ENCODE measurements around the gene ZDHHC24.
"Not testable (repeated sequence)": the region's sequence is repeated elsewhere in the genome, so short reads cannot be mapped to it uniquely, and the experiment has no call there.

The ZDHHC24 gene

GRCh38 chr11:66547662-66548009 is 1.8 kb upstream of the ZDHHC24 start:
- FAIRE-seq, result no peak
- DNase-seq (ENCODE audit: extremely low spot score, insufficient read length, low read depth), result no peak

- DNase-seq (ENCODE audit: extremely low spot score, insufficient read length, low read depth) (no peak), FAIRE-seq (no peak)
These were observed 1.3 kb upstream of the ZDHHC24 start for GRCh38 chr11:66546966-66547661.

GRCh38 chr11:66546368-66546965 is 619 bp upstream of the ZDHHC24 start, which contains the start of gene ACTN3:
TSS of gene ACTN3 (plus strand) at chr11:66546903. CDS start at chr11:66546938, 35 bp downstream.
- DNase-seq (ENCODE audit: extremely low spot score, insufficient read length, low read depth) (no peak), FAIRE-seq (no peak)

- DNase-seq (ENCODE audit: extremely low spot score, insufficient read length, low read depth); FAIRE-seq: not testable (repeated sequence)
These were observed 896 bp downstream of the ZDHHC24 start for GRCh38 chr11:66544952-66545351.

- peak; percentile 59 for FAIRE-seq
- peak; percentile 37 for DNase-seq (ENCODE audit: extremely low spot score, insufficient read length, low read depth)
These were observed 2.4 kb downstream of the ZDHHC24 start for GRCh38 chr11:66543263-66544107.

DNA sequence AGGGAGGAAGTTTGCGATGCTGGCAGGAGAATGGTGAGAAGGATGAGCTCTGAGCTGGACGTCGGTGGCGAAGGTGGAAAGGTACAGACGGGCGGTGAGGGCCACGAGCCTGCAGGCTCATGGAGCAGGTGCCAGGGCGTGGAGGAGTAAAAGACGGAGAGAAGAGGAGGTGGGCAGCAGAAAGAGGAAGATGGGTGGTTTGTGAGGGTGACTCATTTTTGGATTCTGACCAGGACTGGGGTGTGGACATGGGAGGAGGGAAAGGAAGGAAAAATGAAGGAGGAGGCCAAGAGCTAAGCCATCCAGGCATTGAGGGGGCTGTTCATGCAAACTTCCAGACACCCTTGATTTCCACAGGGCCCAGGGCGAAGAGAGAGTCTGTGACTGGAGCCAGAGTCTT is 3.5 kb downstream of the ZDHHC24 start:
- DNase-seq (ENCODE audit: extremely low spot score, insufficient read length, low read depth), result no peak
- no peak for FAIRE-seq

DNA sequence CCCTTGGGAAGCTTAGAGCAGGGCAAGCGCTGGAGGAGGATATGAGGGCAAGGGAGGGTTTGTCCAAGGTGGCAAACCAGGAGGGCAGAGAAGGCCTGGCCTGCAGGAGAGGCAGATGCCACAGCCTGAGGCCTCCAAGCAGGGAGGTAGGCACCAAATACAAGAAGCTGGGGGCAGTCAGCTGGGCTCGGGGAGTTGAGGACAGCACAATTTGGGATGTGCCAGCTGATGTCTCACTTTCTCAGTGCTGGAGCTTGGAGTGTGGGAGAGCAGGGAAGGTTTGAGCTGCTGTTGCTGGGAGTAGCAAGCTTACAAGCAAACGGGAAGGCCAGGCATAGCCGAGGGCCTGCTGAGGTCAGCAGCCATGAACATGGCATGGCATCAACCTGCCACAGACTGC is 4.0 kb downstream of the ZDHHC24 start:
- FAIRE-seq (no peak), DNase-seq (ENCODE audit: extremely low spot score, insufficient read length, low read depth) (no peak)

DNA sequence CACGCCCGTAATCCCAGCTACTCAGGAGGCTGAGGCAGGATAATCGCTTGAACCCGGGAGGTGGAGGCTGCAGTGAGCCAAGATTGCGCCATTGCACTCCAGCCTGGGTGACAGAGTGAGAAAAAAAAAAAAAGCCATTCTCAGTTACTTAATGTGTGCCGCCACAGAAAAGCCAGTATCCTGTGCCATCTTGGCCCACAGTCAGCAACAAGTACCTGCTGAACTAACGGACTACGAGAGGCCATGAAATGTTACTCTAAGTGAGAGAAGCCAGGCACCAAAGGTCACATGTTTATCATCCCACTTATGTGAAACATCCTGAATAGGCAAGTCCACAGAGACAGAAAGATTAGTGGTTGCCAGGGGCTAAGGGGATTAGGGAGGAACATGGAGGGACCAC is 5.2 kb downstream of the ZDHHC24 start:
- not testable (repeated sequence) for FAIRE-seq; DNase-seq (ENCODE audit: extremely low spot score, insufficient read length, low read depth)

DNA sequence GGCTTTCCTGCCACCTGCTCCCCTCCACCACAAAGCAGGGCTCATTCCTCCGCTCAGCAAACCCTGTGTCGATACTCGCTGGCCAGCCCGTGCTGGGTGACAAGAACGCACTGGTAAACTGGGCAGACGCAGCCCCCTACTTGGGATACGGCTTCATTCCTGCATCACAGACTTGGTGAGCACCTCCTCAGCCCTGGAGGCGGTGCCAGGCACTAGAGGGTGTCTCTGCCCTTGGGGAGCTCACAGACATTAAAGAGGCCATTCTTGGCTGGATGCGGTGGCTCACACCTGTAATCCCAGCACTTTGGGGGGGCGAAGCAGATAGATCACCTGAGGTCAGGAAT is 6.0 kb downstream of the ZDHHC24 start:
- DNase-seq (ENCODE audit: extremely low spot score, insufficient read length, low read depth) (no peak), FAIRE-seq (no peak)

- no peak for FAIRE-seq
- no peak for DNase-seq (ENCODE audit: extremely low spot score, insufficient read length, low read depth)
These were observed 6.5 kb downstream of the ZDHHC24 start for GRCh38 chr11:66539170-66539869.

DNA sequence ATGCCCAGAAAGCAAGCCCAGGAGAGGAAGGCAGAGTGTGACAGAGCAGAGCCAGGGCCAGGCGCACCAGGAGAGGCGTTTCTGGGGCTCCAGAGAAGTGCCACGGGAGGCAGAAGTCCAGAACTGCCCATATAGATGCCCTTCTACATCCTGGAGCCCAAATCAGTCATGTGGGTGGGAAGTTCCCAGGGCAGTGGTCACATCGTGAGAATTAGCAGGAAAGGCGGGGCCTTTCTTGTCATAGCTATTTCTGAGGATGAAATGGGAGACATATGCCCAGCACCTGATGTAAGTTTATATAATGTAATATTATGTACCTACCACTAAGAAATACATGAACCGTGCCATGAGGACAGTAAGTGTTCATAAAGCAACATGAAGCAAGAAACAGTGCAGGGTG is 13.1 kb downstream of the ZDHHC24 start:
- FAIRE-seq (no peak), DNase-seq (ENCODE audit: extremely low spot score, insufficient read length, low read depth) (no peak)

- DNase-seq (ENCODE audit: extremely low spot score, insufficient read length, low read depth) (no peak), FAIRE-seq (no peak)
These were observed 14.0 kb downstream of the ZDHHC24 start for GRCh38 chr11:66531841-66532240.

DNA sequence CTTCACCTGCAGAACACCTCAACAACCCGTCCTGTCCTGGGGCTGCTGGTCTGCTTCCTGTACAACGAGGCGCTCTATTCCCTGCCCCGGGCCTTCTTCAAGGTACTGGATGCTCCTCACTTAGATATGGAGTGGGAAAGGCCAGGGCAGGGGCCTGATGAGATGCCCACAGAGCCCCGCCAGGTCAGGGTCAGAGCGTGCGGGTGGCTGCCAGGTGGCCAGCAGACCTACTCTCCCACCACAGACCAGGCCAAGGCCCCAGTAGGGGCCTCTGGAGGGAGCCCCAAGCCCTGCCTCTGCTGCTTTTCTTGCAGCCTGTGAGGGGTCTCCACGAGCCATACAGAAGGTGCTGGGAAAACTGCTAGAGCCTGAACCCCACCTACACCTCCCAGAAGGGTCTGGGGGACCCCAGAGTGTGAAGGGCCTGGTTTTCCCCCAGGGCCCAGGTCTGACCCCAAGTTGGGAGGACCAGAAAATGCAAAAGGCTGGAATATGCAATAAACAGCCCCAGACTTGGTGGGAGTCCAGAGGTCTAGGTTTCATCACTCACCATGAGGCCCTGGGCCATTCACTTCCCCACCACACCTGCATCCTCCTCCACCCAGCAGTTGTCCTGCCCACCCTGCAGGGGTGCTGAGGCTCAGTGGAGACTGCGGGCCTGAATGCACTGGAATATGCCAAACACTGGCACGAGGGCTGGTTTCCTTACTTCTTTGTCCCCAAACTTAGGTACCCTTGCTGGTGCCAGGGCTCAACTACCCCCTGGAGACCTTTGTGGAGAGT is 14.7 kb downstream of the ZDHHC24 start:
- FAIRE-seq, result no peak
- DNase-seq (ENCODE audit: extremely low spot score, insufficient read length, low read depth), result no peak

GRCh38 chr11:66529655-66530054 is 16.2 kb downstream of the ZDHHC24 start:
- DNase-seq (ENCODE audit: extremely low spot score, insufficient read length, low read depth) (no peak), FAIRE-seq (no peak)

- FAIRE-seq (no peak), DNase-seq (ENCODE audit: extremely low spot score, insufficient read length, low read depth) (no peak)
These were observed 16.8 kb downstream of the ZDHHC24 start for GRCh38 chr11:66529069-66529468.

- FAIRE-seq (no peak), DNase-seq (ENCODE audit: extremely low spot score, insufficient read length, low read depth) (no peak)
These were observed 21.4 kb downstream of the ZDHHC24 start for GRCh38 chr11:66524304-66525040.

DNA sequence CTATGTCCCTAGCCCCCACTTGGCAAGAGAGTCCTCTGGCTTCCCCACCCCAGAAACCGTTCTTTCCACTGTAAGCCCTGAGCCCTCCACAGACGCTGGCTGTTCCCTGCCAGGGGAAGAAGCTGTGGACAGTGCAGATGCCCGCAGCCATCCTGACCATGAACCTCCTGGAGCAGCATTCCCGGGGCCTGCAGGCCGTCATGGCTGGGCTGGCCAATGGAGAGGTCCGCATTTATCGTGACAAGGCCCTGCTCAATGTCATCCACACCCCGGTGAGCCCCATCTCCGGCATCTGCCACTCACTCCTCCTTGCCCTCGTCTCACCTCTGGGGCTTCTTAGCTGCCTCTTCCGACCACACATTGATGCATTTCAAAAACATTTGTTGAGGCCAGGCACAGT is 22.2 kb downstream of the ZDHHC24 start:
- FAIRE-seq, result no peak
- no peak for DNase-seq (ENCODE audit: extremely low spot score, insufficient read length, low read depth)

DNA sequence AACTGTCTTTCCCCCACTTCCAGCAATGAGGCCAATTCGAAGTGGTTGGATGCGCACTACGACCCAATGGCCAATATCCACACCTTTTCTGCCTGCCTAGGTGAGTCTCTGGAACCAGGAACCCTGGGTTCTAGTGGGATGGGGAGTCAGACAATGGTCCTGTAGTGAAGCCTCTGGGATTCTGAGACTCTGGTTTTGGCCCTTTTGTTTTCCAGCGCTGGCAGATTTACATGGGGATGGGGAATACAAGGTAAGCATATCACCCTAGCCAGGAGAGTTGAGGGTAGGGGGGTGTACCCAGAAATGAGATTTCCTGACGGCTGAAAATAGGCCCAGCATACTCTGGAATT is 34.9 kb downstream of the ZDHHC24 start:
- FAIRE-seq (no peak), DNase-seq (ENCODE audit: extremely low spot score, insufficient read length, low read depth) (no peak)

GRCh38 chr11:66510271-66510989 is 35.4 kb downstream of the ZDHHC24 start, which contains the start of gene BBS1:
TSS of gene BBS1 (plus strand) at chr11:66510635. CDS start at chr11:66510660, 25 bp downstream.
- FAIRE-seq, result peak; percentile 69
- DNase-seq (ENCODE audit: extremely low spot score, insufficient read length, low read depth), result peak; percentile 83

All from GM18507 (cell line).